GM19324 (cell line): Measurements from ENCODE around the gene CABLES2.

Experiments
- ATAC-seq: cut with Tn5 transposase; IDR thresholded peaks from one replicate; pipeline ENCODE4 v1.9.1; 2021; ENCODE audit warnings: mild to moderate bottlenecking, moderate library complexity; ENCODE audit not compliant: unreplicated experiment, low FRiP score

Gene CABLES2

GRCh38 chr20:62392077-62392418 is 15.0 kb downstream of the CABLES2 start:
- no peak for ATAC-seq

GRCh38 chr20:62391165-62392076 is 15.7 kb downstream of the CABLES2 start:
- ATAC-seq = no peak

GRCh38 chr20:62390317-62391164 is 16.5 kb downstream of the CABLES2 start:
- ATAC-seq = no peak

- no peak for ATAC-seq
These were observed 17.4 kb downstream of the CABLES2 start for GRCh38 chr20:62389601-62390087.

GRCh38 chr20:62388839-62389600 is 18.1 kb downstream of the CABLES2 start:
- ATAC-seq = no peak

- ATAC-seq = no peak
These were observed 19.0 kb downstream of the CABLES2 start for GRCh38 chr20:62387933-62388635.

GRCh38 chr20:62387219-62387913 is 19.7 kb downstream of the CABLES2 start:
- ATAC-seq = no peak

GRCh38 chr20:62386383-62387218 is 20.5 kb downstream of the CABLES2 start, which contains the start of gene RPS21:
Gene RPS21, plus strand, starts transcription at chr20:62387103. Its CDS starts 236 bp downstream, at chr20:62387339.
- ATAC-seq = peak; percentile 81

- ATAC-seq = peak; percentile 59
These were observed 24.5 kb downstream of the CABLES2 start for GRCh38 chr20:62382306-62383198.

- ATAC-seq = no peak
These were observed 25.2 kb downstream of the CABLES2 start for GRCh38 chr20:62381842-62382241.

- ATAC-seq = no peak
These were observed 25.8 kb downstream of the CABLES2 start for GRCh38 chr20:62381202-62381797.

- no peak for ATAC-seq
These were observed 28.9 kb downstream of the CABLES2 start for GRCh38 chr20:62378215-62378614.

- ATAC-seq = no peak
These were observed 29.4 kb downstream of the CABLES2 start for GRCh38 chr20:62377615-62378178.

- no peak for ATAC-seq
These were observed 30.0 kb downstream of the CABLES2 start for GRCh38 chr20:62377064-62377461.

- ATAC-seq = no peak
These were observed 30.7 kb downstream of the CABLES2 start for GRCh38 chr20:62376112-62377063.
